IMR-90 (cell line): Measurements from ENCODE around the gene DNMT3L. TPM values are rescaled to one million over a fixed set of nuclear protein-coding genes. Genes with fewer than 3 reads are reported as not detected.
"Not testable (repeated sequence)": the region's sequence is repeated elsewhere in the genome, so short reads cannot be mapped to it uniquely, and the experiment has no call there.

ENCODE experiments used
- ATAC-seq: fragments of 200-7000 bp; cut with Tn5 transposase; 2 replicates; pipeline ENCODE4 v1.9.1; 2020; ENCODE audit warnings: low read depth, mild to moderate bottlenecking, moderate library complexity
- BruUV-seq: library from RNA; stranded (reverse); fragments of 400-500 nt; replicated peaks from 2 replicates; lab custom pipeline; 2021; lab: Mats Ljungman, UMichigan
- CTCF ChIA-PET: fragments of 300-600 bp; formaldehyde crosslinking; extraction: SDS; loops from one replicate; lab custom pipeline; 2021; ENCODE audit warnings: antibody characterized with exemption; lab: Yijun Ruan, JAX
- POLR2A ChIA-PET: fragments of 300-600 bp; sonication (Branson Sonifier 250); formaldehyde crosslinking; loops from one replicate; lab custom pipeline; 2022; ENCODE audit warnings: antibody characterized with exemption; ENCODE audit not compliant: unreplicated experiment; lab: Charles Lee
- DNase-seq: peaks from one replicate; pipeline ENCODE4 v3.0.0; 2013
- H2AFZ ChIP-seq: replicated peaks from 2 replicates; pipeline ENCODE3; 2013; ENCODE audit warnings: low read length, mild to moderate bottlenecking; ENCODE audit not compliant: poor library complexity
- H2AK5ac ChIP-seq: 2 replicates; pipeline ENCODE4 v1.6.1; 2013; ENCODE audit warnings: low read depth, low read length, inconsistent platforms
- H2AK9ac ChIP-seq: replicated peaks from 2 replicates; pipeline ENCODE3; 2013; ENCODE audit warnings: mild to moderate bottlenecking, low read depth, low read length, moderate library complexity; ENCODE audit not compliant: poor library complexity
- H2BK120ac ChIP-seq: 2 replicates; pipeline ENCODE4 v1.6.1; 2013; ENCODE audit warnings: low read depth, low read length, inconsistent platforms
- H2BK15ac ChIP-seq: 3 replicates; pipeline ENCODE4 v1.6.1; 2013; ENCODE audit warnings: low read depth, low read length, inconsistent platforms
- H2BK20ac ChIP-seq: 2 replicates; pipeline ENCODE4 v1.6.1; 2013; ENCODE audit warnings: low read depth, mild to moderate bottlenecking, inconsistent platforms, low read length, moderate library complexity
- H2BK5ac ChIP-seq: 2 replicates; pipeline ENCODE4 v1.6.1; 2013; ENCODE audit warnings: mild to moderate bottlenecking, low read depth, low read length, inconsistent platforms; ENCODE audit not compliant: poor library complexity, severe bottlenecking
- H3K14ac ChIP-seq: replicated peaks from 2 replicates; pipeline ENCODE4 v1.6.1; 2013; ENCODE audit warnings: low read depth, low read length, inconsistent platforms
- H3K18ac ChIP-seq: 2 replicates; pipeline ENCODE4 v1.6.1; 2013; ENCODE audit warnings: low read depth, low read length, control low read depth
- H3K23ac ChIP-seq: 2 replicates; pipeline ENCODE4 v1.6.1; 2013; ENCODE audit warnings: low read depth, low read length, inconsistent platforms
- H3K27ac ChIP-seq: 2 replicates; pipeline ENCODE4 v1.5.1; 2013; ENCODE audit warnings: mild to moderate bottlenecking, control low read depth, low read length; ENCODE audit not compliant: insufficient read depth
- H3K27me3 ChIP-seq: 2 replicates; pipeline ENCODE4 v1.6.1; 2013; ENCODE audit warnings: low read length; ENCODE audit not compliant: control insufficient read depth, insufficient read depth
- H3K36me3 ChIP-seq: 2 replicates; pipeline ENCODE4 v1.6.1; 2013; ENCODE audit warnings: low read length, mixed read lengths; ENCODE audit not compliant: control insufficient read depth, insufficient read depth
- H3K4ac ChIP-seq: 2 replicates; pipeline ENCODE4 v1.6.1; 2013; ENCODE audit warnings: low read depth, low read length, inconsistent platforms
- H3K4me1 ChIP-seq: 2 replicates; pipeline ENCODE4 v1.6.1; 2013; ENCODE audit warnings: low read length, mixed read lengths; ENCODE audit not compliant: control insufficient read depth, insufficient read depth
- H3K4me2 ChIP-seq: 2 replicates; pipeline ENCODE4 v1.6.1; 2013; ENCODE audit warnings: low read depth, mild to moderate bottlenecking, control low read depth, low read length, moderate library complexity
- H3K4me3 ChIP-seq: 2 replicates; pipeline ENCODE4 v1.5.1; 2013; ENCODE audit warnings: low read depth, mild to moderate bottlenecking, control low read depth, low read length, moderate library complexity; ENCODE audit not compliant: insufficient read depth
- H3K56ac ChIP-seq: 2 replicates; pipeline ENCODE4 v1.6.1; 2013; ENCODE audit warnings: low read length, inconsistent platforms; ENCODE audit not compliant: insufficient read depth; ENCODE audit errors: extremely low read depth
- H3K79me1 ChIP-seq, 2 experiments: 2 replicates each; pipeline ENCODE4 v1.6.1; 2013; ENCODE audit warnings: low read length in 2 of 2, inconsistent platforms in 1 of 2, low read depth in 1 of 2
- H3K9ac ChIP-seq: 2 replicates; pipeline ENCODE4 v1.6.1; 2013; ENCODE audit warnings: low read depth, low read length, control low read depth
- H3K9me1 ChIP-seq: 2 replicates; pipeline ENCODE4 v1.6.1; 2013; ENCODE audit warnings: low read length, inconsistent platforms; ENCODE audit not compliant: insufficient read depth
- H3K9me3 ChIP-seq: 2 replicates; pipeline ENCODE4 v1.6.1; 2013; ENCODE audit warnings: low read length; ENCODE audit not compliant: control insufficient read depth, insufficient read depth
- H4K20me1 ChIP-seq: 2 replicates; pipeline ENCODE4 v1.6.1; 2013; ENCODE audit warnings: low read length, inconsistent platforms; ENCODE audit not compliant: insufficient read depth
- H4K5ac ChIP-seq: 2 replicates; pipeline ENCODE4 v1.6.1; 2013; ENCODE audit warnings: mild to moderate bottlenecking, low read depth, low read length, control low read depth
- H4K8ac ChIP-seq, 2 experiments: 2 replicates each; pipeline ENCODE4 v1.6.1; 2013; ENCODE audit warnings: low read depth in 2 of 2, low read length in 2 of 2, control low read depth in 1 of 2, inconsistent platforms in 1 of 2
- H4K91ac ChIP-seq: 2 replicates; pipeline ENCODE4 v1.6.1; 2013; ENCODE audit warnings: low read depth, low read length, inconsistent platforms; ENCODE audit not compliant: insufficient read depth
- WGBS, 2 experiments: methylation state at CpG; one replicate each; pipeline versions ENCODE4 v1.1.5 to v1.1.7; 2013; ENCODE audit warnings: missing lambda C conversion rate in 2 of 2; ENCODE audit not compliant: insufficient read length in 1 of 2; ENCODE audit errors: extremely low coverage in 2 of 2; 5-methylcytosine and 5-hydroxymethylcytosine counted together
- dilution Hi-C: fragments of 300-500 bp; cut with HindIII; formaldehyde crosslinking; loops from one replicate; pipeline ENCODE4 v1.14.3; 2018; ENCODE audit warnings: low sequenced_read_pairs; ENCODE audit not compliant: unreplicated experiment
- in situ Hi-C: fragments of 300-500 bp; cut with MboI; formaldehyde crosslinking; loops from 3 replicates; pipeline ENCODE4 v1.14.3; 2019; ENCODE audit warnings: low sequenced_read_pairs, inconsistent platforms, mixed read lengths
- intact Hi-C: fragments of 100-400 bp; cut with micrococcal nuclease; formaldehyde crosslinking; loops from 2 replicates; pipeline ENCODE4 v1.10.0; 2022
- polyA plus RNA-seq, 3 experiments: library from polyadenylated mRNA; depleted of rRNA; stranded (reverse); fragments of >200 nt; gene quantifications; 2 replicates each; pipeline ENCODE4 v1.2.3, GENCODE V29; 2012; ENCODE audit warnings: low replicate concordance in 1 of 3
- total RNA-seq: library from RNA; depleted of rRNA; stranded (reverse); fragments of >200 nt; gene quantifications from 2 replicates; pipeline ENCODE4 v1.2.3, GENCODE V29; 2012

The DNMT3L gene
- total and polyA plus RNA-seq, 2 of the 4 experiments (the other 2 are of a cell fraction), result not detected

DNA sequence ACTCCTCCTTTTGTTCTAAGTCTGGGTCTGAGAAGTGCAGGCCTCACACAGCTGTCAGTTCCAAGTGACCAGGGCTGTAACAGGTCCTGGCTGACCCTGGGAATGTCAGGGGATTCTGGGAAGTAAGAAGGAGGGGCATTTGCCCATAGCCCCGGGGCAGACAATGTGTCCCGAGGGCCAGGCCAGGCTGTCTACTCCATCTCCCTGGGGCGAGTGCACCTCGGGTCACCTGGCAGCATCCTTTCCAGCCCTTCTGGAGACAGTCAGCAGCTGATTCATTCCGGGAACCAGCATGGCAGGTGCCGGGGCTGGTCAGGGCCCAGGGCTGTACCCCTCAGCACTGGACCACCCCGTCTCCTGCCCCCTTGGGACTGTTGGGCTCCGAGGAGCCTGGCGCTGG lies 34.1 kb downstream of the DNMT3L start:
- H4K20me1 ChIP-seq, H2BK20ac ChIP-seq, H2BK15ac ChIP-seq, H3K18ac ChIP-seq, H3K4ac ChIP-seq, DNase-seq, dilution Hi-C loops, H3K9me3 ChIP-seq, H3K27ac ChIP-seq, H2AFZ ChIP-seq, in situ Hi-C loops, H2AK5ac ChIP-seq, intact Hi-C loops, ATAC-seq, POLR2A ChIA-PET, H3K4me2 ChIP-seq, H3K36me3 ChIP-seq, H3K23ac ChIP-seq, H3K9ac ChIP-seq, H3K14ac ChIP-seq, H4K91ac ChIP-seq, H3K79me1 ChIP-seq, H4K5ac ChIP-seq, H3K27me3 ChIP-seq, H3K4me3 ChIP-seq, H2AK9ac ChIP-seq, BruUV-seq, H4K8ac ChIP-seq, H3K9me1 ChIP-seq, H2BK120ac ChIP-seq, H3K4me1 ChIP-seq, H3K56ac ChIP-seq, CTCF ChIA-PET, H2BK5ac ChIP-seq: not testable (repeated sequence)
- WGBS, 2 experiments, result no CpG with 5 or more reads among the region's 9 CpGs

- H3K79me1 ChIP-seq, H3K9me3 ChIP-seq, H3K14ac ChIP-seq, H4K20me1 ChIP-seq, H3K4me1 ChIP-seq, DNase-seq, H2AK9ac ChIP-seq, H3K9ac ChIP-seq, H2BK15ac ChIP-seq, in situ Hi-C loops, H3K18ac ChIP-seq, H3K23ac ChIP-seq, POLR2A ChIA-PET, H2AK5ac ChIP-seq, H2BK20ac ChIP-seq, ATAC-seq, BruUV-seq, H4K8ac ChIP-seq, H2AFZ ChIP-seq, H3K4me2 ChIP-seq, H2BK120ac ChIP-seq, H3K9me1 ChIP-seq, H3K4ac ChIP-seq, H4K5ac ChIP-seq, intact Hi-C loops, dilution Hi-C loops, H3K56ac ChIP-seq, H3K36me3 ChIP-seq, H3K4me3 ChIP-seq, H4K91ac ChIP-seq, H3K27me3 ChIP-seq, CTCF ChIA-PET, H2BK5ac ChIP-seq, H3K27ac ChIP-seq: not testable (repeated sequence)
- no CpG with 5 or more reads among the region's 6 CpGs for WGBS, 2 experiments
These were observed 36.1 kb downstream of the DNMT3L start for GRCh38 chr21:44225605-44226004.
